ENCODE measurements around the gene EPM2A.

GRCh38 chr6:145603424-145603833 is 131.9 kb downstream of the EPM2A start:
- no peak for TF ChIP-seq POLR2A (IDR thresholded peaks at IDR 0.05)
- no peak for TF ChIP-seq CTCF (IDR thresholded peaks at IDR 0.05)
